ENCODE data around the gene ZNF318.

The ZNF318 gene

GRCh38 chr6:43299338-43300293 is 69.8 kb downstream of the ZNF318 start:
- no peak for DNase-seq

GRCh38 chr6:43298565-43299337 is 70.7 kb downstream of the ZNF318 start:
- no peak for DNase-seq

- DNase-seq = no peak
These were observed 71.5 kb downstream of the ZNF318 start, which contains the start of gene SLC22A7 for GRCh38 chr6:43297644-43298564. Gene SLC22A7 (plus strand): TSS chr6:43298260. CDS start chr6:43298359, 99 bp downstream.

- DNase-seq = no peak
These were observed 72.5 kb downstream of the ZNF318 start for GRCh38 chr6:43296780-43297497.

GRCh38 chr6:43295456-43295855 is 74.0 kb downstream of the ZNF318 start:
- no peak for DNase-seq

- DNase-seq = no peak
These were observed 74.9 kb downstream of the ZNF318 start for GRCh38 chr6:43294536-43294935.

GRCh38 chr6:43293698-43294097 is 75.7 kb downstream of the ZNF318 start:
- DNase-seq = no peak

- DNase-seq = no peak
These were observed 76.6 kb downstream of the ZNF318 start for GRCh38 chr6:43292763-43293318.

GRCh38 chr6:43292341-43292740 is 77.1 kb downstream of the ZNF318 start:
- no peak for DNase-seq

- no peak for DNase-seq
These were observed 77.7 kb downstream of the ZNF318 start for GRCh38 chr6:43291708-43292107.

GRCh38 chr6:43290905-43291355 is 78.5 kb downstream of the ZNF318 start:
- DNase-seq = no peak

- no peak for DNase-seq
These were observed 79.0 kb downstream of the ZNF318 start for GRCh38 chr6:43290339-43290904.

GRCh38 chr6:43287717-43288679 is 81.4 kb downstream of the ZNF318 start:
- DNase-seq = no peak

GRCh38 chr6:43286980-43287716 is 82.3 kb downstream of the ZNF318 start:
- DNase-seq = no peak

GRCh38 chr6:43286456-43286979 is 82.9 kb downstream of the ZNF318 start:
- DNase-seq = no peak
